HCT116 (cell line): ENCODE measurements around the gene ZNF140. TPM values are rescaled to one million over a fixed set of nuclear protein-coding genes. Genes with fewer than 3 reads are reported as not detected.

ENCODE experiments used
- ATAC-seq: fragments of 200-7000 bp; cut with Tn5 transposase; 2 replicates; pipeline ENCODE4 v1.9.1; 2020; ENCODE audit warnings: mild to moderate bottlenecking, moderate library complexity
- BruUV-seq: library from RNA; stranded (reverse); fragments of 400-500 nt; replicated peaks from 2 replicates; lab custom pipeline; 2021; lab: Mats Ljungman, UMichigan
- CTCF ChIA-PET: fragments of 300-600 bp; sonication (Branson Sonifier 250); formaldehyde crosslinking; loops from one replicate; lab custom pipeline; 2021; ENCODE audit warnings: antibody characterized with exemption; lab: Charles Lee
- POLR2A ChIA-PET: fragments of 300-600, 350-600 bp; sonication (Branson Sonifier 250); formaldehyde crosslinking; loops from one replicate; lab custom pipeline; 2021; ENCODE audit warnings: antibody characterized with exemption; lab: Charles Lee
- RAD21 ChIA-PET, 2 experiments: fragments of 300-600 bp; sonication (Branson Sonifier 250); formaldehyde crosslinking; loops; one replicate each; lab custom pipeline; 2023; ENCODE audit warnings: low total read pairs in 2 of 2; ENCODE audit not compliant: uncharacterized antibody in 2 of 2, unreplicated experiment in 2 of 2, low non-redundant PET in 1 of 2; lab: Charles Lee
- DNase-seq: peaks from one replicate; pipeline ENCODE4 v3.0.0-alpha.2; 2010; ENCODE audit warnings: low read depth, low spot score
- H2AFZ ChIP-seq: fragments of 200-600 bp; shearing (Covaris generic), sonication (generic); 2 replicates; pipeline ENCODE4 v1.6.1; 2017; ENCODE audit warnings: low read depth, mixed run types, mixed read lengths, antibody characterized with exemption, low read length; ENCODE audit not compliant: poor library complexity, severe bottlenecking
- H3K27ac ChIP-seq: 2 replicates; pipeline ENCODE4 v1.5.1; 2012; ENCODE audit warnings: low read depth, low read length
- H3K27me3 ChIP-seq: fragments of 200-600 bp; sonication (generic); 2 replicates; pipeline ENCODE4 v1.6.1; 2016; ENCODE audit warnings: mixed run types, low read length, mixed read lengths; ENCODE audit not compliant: insufficient read depth
- H3K36me3 ChIP-seq, 2 experiments: fragments of 200-500 bp in 1 of 2; fragments of 200-600 bp in 1 of 2; sonication (Bioruptor generic) in 1 of 2; sonication (generic) in 1 of 2; 2 replicates each; pipeline versions ENCODE4 v1.5.1 to v1.6.1; 2014 to 2016; ENCODE audit warnings: low read length in 2 of 2, inconsistent platforms in 1 of 2, mixed read lengths in 1 of 2, mixed run types in 1 of 2; ENCODE audit not compliant: insufficient read depth in 2 of 2, control insufficient read depth in 1 of 2
- H3K4me1 ChIP-seq, 2 experiments: fragments of 200-600 bp in 1 of 2; sonication (generic) in 1 of 2; 2 replicates each; pipeline versions ENCODE4 v1.5.1 to v1.6.1; 2012 to 2017; ENCODE audit warnings: low read length in 2 of 2, inconsistent platforms in 1 of 2, mild to moderate bottlenecking in 1 of 2, mixed read lengths in 1 of 2, mixed run types in 1 of 2, moderate library complexity in 1 of 2; ENCODE audit not compliant: insufficient read depth in 2 of 2, control insufficient read depth in 1 of 2
- H3K4me2 ChIP-seq: fragments of 200-600 bp; sonication (generic); 2 replicates; pipeline ENCODE4 v1.6.1; 2017; ENCODE audit warnings: mixed run types, low read length, mixed read lengths
- H3K4me3 ChIP-seq, 2 experiments: fragments of 200-600 bp in 1 of 2; sonication (generic) in 1 of 2; replicated peaks in 1 of 2; 2 replicates each; pipeline ENCODE4 v1.5.1; 2011 to 2016; ENCODE audit warnings: low read length in 2 of 2, control low read depth in 1 of 2, low read depth in 1 of 2, mild to moderate bottlenecking in 1 of 2, mixed read lengths in 1 of 2, mixed run types in 1 of 2
- H3K79me2 ChIP-seq: fragments of 200-600 bp; sonication (generic); 2 replicates; pipeline ENCODE4 v1.6.1; 2017; ENCODE audit warnings: mild to moderate bottlenecking, mixed run types, low read length, moderate library complexity, mixed read lengths; ENCODE audit not compliant: insufficient read depth
- H3K9ac ChIP-seq: fragments of 200-600 bp; sonication (generic); 2 replicates; pipeline ENCODE4 v1.6.1; 2016; ENCODE audit warnings: low read length, mixed read lengths
- H3K9me2 ChIP-seq: fragments of 200-600 bp; sonication (generic), shearing (Covaris generic); 2 replicates; pipeline ENCODE4 v1.6.1; 2017; ENCODE audit warnings: mixed run types, mild to moderate bottlenecking, moderate library complexity; ENCODE audit not compliant: insufficient read depth
- H3K9me3 ChIP-seq, 2 experiments: fragments of 200-500 bp in 1 of 2; fragments of 200-600 bp in 1 of 2; sonication (Bioruptor generic) in 1 of 2; sonication (generic) in 1 of 2; 2 replicates each; pipeline ENCODE4 v1.6.1; 2014 to 2017; ENCODE audit warnings: low read length in 2 of 2, mixed read lengths in 2 of 2, inconsistent platforms in 1 of 2, low read depth in 1 of 2, mild to moderate bottlenecking in 1 of 2, mixed run types in 1 of 2, moderate library complexity in 1 of 2; ENCODE audit not compliant: control insufficient read depth in 1 of 2, insufficient read depth in 1 of 2
- H4K20me1 ChIP-seq: fragments of 200-600 bp; sonication (generic), shearing (Covaris generic); 2 replicates; pipeline ENCODE4 v1.6.1; 2017; ENCODE audit warnings: mixed run types, mild to moderate bottlenecking, moderate library complexity; ENCODE audit not compliant: insufficient read depth
- ATF3 ChIP-seq: IDR thresholded peaks from 2 replicates; pipeline ENCODE4 v1.6.1; 2012
- CBX3 ChIP-seq: IDR thresholded peaks from 2 replicates; pipeline ENCODE4 v1.6.1; 2012; ENCODE audit warnings: low read depth
- CEBPB ChIP-seq: IDR thresholded peaks from 2 replicates; pipeline ENCODE4 v1.6.1; 2012; ENCODE audit warnings: low read depth
- CTCF ChIP-seq, 3 experiments: fragments of 200-600 bp in 1 of 3; sonication (generic) in 1 of 3; IDR thresholded peaks in 2 of 3; conservative IDR thresholded peaks in 1 of 3; 2 replicates each; pipeline ENCODE4 v1.5.1; 2012 to 2017; ENCODE audit warnings: low read depth in 2 of 3, low read length in 2 of 3, antibody characterized with exemption in 1 of 3, borderline replicate concordance in 1 of 3, control low read depth in 1 of 3, mild to moderate bottlenecking in 1 of 3, mixed read lengths in 1 of 3, mixed run types in 1 of 3, moderate library complexity in 1 of 3; ENCODE audit not compliant: insufficient read depth in 1 of 3
- EGR1 ChIP-seq: IDR thresholded peaks from 2 replicates; pipeline ENCODE4 v1.6.1; 2012; ENCODE audit warnings: low read depth
- EZH2phosphoT487 ChIP-seq: fragments of 200-600 bp; IDR thresholded peaks from 2 replicates; pipeline ENCODE4 v1.6.1; 2018; ENCODE audit warnings: antibody characterized with exemption, borderline replicate concordance
- FOSL1 ChIP-seq: IDR thresholded peaks from 2 replicates; pipeline ENCODE4 v1.6.1; 2012; ENCODE audit warnings: low read depth
- JUND ChIP-seq: IDR thresholded peaks from 2 replicates; pipeline ENCODE4 v1.6.1; 2012
- POLR2A ChIP-seq: IDR thresholded peaks from 2 replicates; pipeline ENCODE4 v1.7.0; 2011; ENCODE audit warnings: borderline replicate concordance; ENCODE audit not compliant: insufficient read depth, insufficient read length; ENCODE audit errors: extremely low read depth
- POLR2AphosphoS5 ChIP-seq: IDR thresholded peaks from 2 replicates; pipeline ENCODE4 v1.6.1; 2011; ENCODE audit warnings: mild to moderate bottlenecking, low read depth, low read length, moderate library complexity
- RAD21 ChIP-seq: IDR thresholded peaks from 2 replicates; pipeline ENCODE4 v1.6.1; 2012; ENCODE audit warnings: low read depth, mild to moderate bottlenecking
- REST ChIP-seq: IDR thresholded peaks from 2 replicates; pipeline ENCODE4 v1.6.1; 2012; ENCODE audit warnings: low read depth
- SIN3A ChIP-seq: IDR thresholded peaks from 2 replicates; pipeline ENCODE4 v1.6.1; 2012; ENCODE audit warnings: low read depth
- SRF ChIP-seq: IDR thresholded peaks from 2 replicates; pipeline ENCODE4 v1.6.1; 2012; ENCODE audit warnings: low read depth
- TCF7L2 ChIP-seq: IDR thresholded peaks from 2 replicates; pipeline ENCODE4 v1.7.0; 2011; ENCODE audit warnings: borderline replicate concordance, inconsistent platforms; ENCODE audit not compliant: insufficient read depth, insufficient read length; ENCODE audit errors: extremely low read depth
- YY1 ChIP-seq: IDR thresholded peaks from 2 replicates; pipeline ENCODE4 v1.6.1; 2011; ENCODE audit warnings: low read length, low read depth, moderate library complexity, mild to moderate bottlenecking; ENCODE audit not compliant: insufficient replicate concordance; ENCODE audit errors: extremely low read depth
- ZFX ChIP-seq: fragments of 450-650 bp; IDR thresholded peaks from 2 replicates; pipeline ENCODE4 v1.6.1; 2017
- ZNF274 ChIP-seq: fragments of 200-500 bp; sonication (Bioruptor generic); IDR thresholded peaks from 2 replicates; pipeline ENCODE4 v1.6.1; 2014; ENCODE audit warnings: mild to moderate bottlenecking, low read depth, low read length, inconsistent platforms
- intact Hi-C: fragments of 100-400 bp; cut with micrococcal nuclease; formaldehyde crosslinking; loops from 2 replicates; pipeline ENCODE4 v1.10.0; 2022
- total RNA-seq: library from RNA; stranded (reverse); gene quantifications from one replicate; pipeline ENCODE4 v1.2.1, GENCODE V29; 2021; ENCODE audit not compliant: unreplicated experiment

Gene ZNF140
- total RNA-seq, 1 experiment from 2014 or later = not detected

- intact Hi-C loops = no loop called here
Measured at GRCh38 chr12:133106253-133106652, 25.5 kb downstream of the ZNF140 start.

GRCh38 chr12:133107121-133107520 is 26.4 kb downstream of the ZNF140 start:
- CTCF ChIA-PET = no interaction called here
- intact Hi-C loops = no loop called here
- Histone ChIP-seq H3K4me2 (no peak overlapping the region), H4K20me1 (no peaks in the 10 kb centered on the region), H3K4me1 (no peaks in the 10 kb centered on the region), H3K27me3 (no peaks in the 10 kb centered on the region), H3K4me3 (no peak overlapping the region), H3K9me2 (no peaks in the 10 kb centered on the region), H3K27ac (no peak overlapping the region), H3K36me3 (no peaks in the 10 kb centered on the region), H3K79me2 (no peaks in the 10 kb centered on the region), H3K9me3 (peaks cover 34 to 60% of the 10 kb centered on the region in 2 experiments; a peak in 3 of 4 replicates), H3K9ac (no peak overlapping the region), H2AFZ (no peak overlapping the region)
- no peak for ATAC-seq
- RAD21 ChIA-PET = no interaction called here
- POLR2A ChIA-PET = no interaction called here
- BruUV-seq = no TSS peak
- DNase-seq = no peak
- no peak for TF ChIP-seq CEBPB
- no peak for TF ChIP-seq CTCF (IDR thresholded peaks at IDR 0.05 in 2 of 3, conservative IDR thresholded peaks at IDR 0.05 in 1 of 3; ENCODE audit: borderline replicate concordance in 1 of 3, insufficient read depth in 1 of 3, low read depth in 2 of 3, low read length in 2 of 3)
- no peak for TF ChIP-seq CBX3
- TF ChIP-seq SRF = no peak
- TF ChIP-seq SIN3A = no peak
- no peak for TF ChIP-seq POLR2A
- no peak for TF ChIP-seq TCF7L2
- TF ChIP-seq ZFX = no peak
- no peak for TF ChIP-seq ATF3
- TF ChIP-seq EGR1 = no peak
- no peak for TF ChIP-seq RAD21
- no peak for TF ChIP-seq FOSL1
- no peak for TF ChIP-seq EZH2phosphoT487
- TF ChIP-seq JUND = no peak
- no peak for TF ChIP-seq YY1
- TF ChIP-seq REST = no peak
- TF ChIP-seq POLR2AphosphoS5 = no peak

More at GRCh38 chr12:133106253-133106652, 25.5 kb downstream of the ZNF140 start:
- Histone ChIP-seq H3K9me3 (peaks cover 34 to 58% of the 10 kb centered on the region in 2 experiments; a peak in 3 of 4 replicates), H3K9me2 (no peaks in the 10 kb centered on the region), H3K4me2 (no peak overlapping the region), H3K27ac (no peak overlapping the region), H3K4me3 (no peak overlapping the region), H4K20me1 (no peaks in the 10 kb centered on the region), H3K4me1 (no peaks in the 10 kb centered on the region), H3K9ac (no peak overlapping the region), H3K27me3 (no peaks in the 10 kb centered on the region), H3K36me3 (no peaks in the 10 kb centered on the region), H3K79me2 (no peaks in the 10 kb centered on the region), H2AFZ (no peak overlapping the region)
- no peak for TF ChIP-seq POLR2AphosphoS5
- TF ChIP-seq ZNF274 = peak; percentile 88
- ChIA-PET POLR2A (no interaction called here), RAD21 (no interaction called here), CTCF (no interaction called here)
- DNase-seq (no peak), ATAC-seq (no peak)
- no TSS peak for BruUV-seq
